A673 (cell line): ENCODE measurements around the gene CT47C1. TPM values are rescaled to one million over a fixed set of nuclear protein-coding genes. Genes with fewer than 3 reads are reported as not detected.

Experiments used
- BruUV-seq: library from RNA; stranded (reverse); fragments of 400-500 nt; replicated peaks from 2 replicates; lab custom pipeline; 2021; lab: Mats Ljungman, UMichigan
- CTCF ChIA-PET: fragments of 300-600 bp; sonication (Branson Sonifier 250); formaldehyde crosslinking; loops from one replicate; lab custom pipeline; 2022; ENCODE audit warnings: antibody characterized with exemption; lab: Charles Lee
- POLR2A ChIA-PET: fragments of 300-600 bp; sonication (Branson Sonifier 250); formaldehyde crosslinking; loops from one replicate; lab custom pipeline; 2022; ENCODE audit warnings: antibody characterized with exemption; ENCODE audit not compliant: low non-redundant PET; lab: Charles Lee
- DNase-seq: peaks from one replicate; pipeline ENCODE4 v3.0.0-alpha.2; 2015; ENCODE audit warnings: low spot score
- H3K27ac ChIP-seq: fragments of 200-600 bp; sonication (generic); 2 replicates; pipeline ENCODE4 v1.5.1; 2016; ENCODE audit warnings: mixed run types, low read depth, mild to moderate bottlenecking, mixed read lengths, antibody characterized with exemption, low read length; ENCODE audit not compliant: poor library complexity, severe bottlenecking
- H3K27me3 ChIP-seq: fragments of 200-600 bp; sonication (generic); replicated peaks from 2 replicates; pipeline ENCODE4 v1.6.1; 2017; ENCODE audit warnings: mixed run types, low read depth, mild to moderate bottlenecking, mixed read lengths, antibody characterized with exemption, low read length; ENCODE audit not compliant: insufficient read depth, poor library complexity
- H3K36me3 ChIP-seq: fragments of 200-600 bp; sonication (generic); 2 replicates; pipeline ENCODE4 v1.6.1; 2016; ENCODE audit warnings: mixed run types, mild to moderate bottlenecking, mixed read lengths, antibody characterized with exemption, low read length; ENCODE audit not compliant: insufficient read depth, poor library complexity, severe bottlenecking
- H3K4me1 ChIP-seq: fragments of 200-600 bp; sonication (generic); 2 replicates; pipeline ENCODE4 v1.6.1; 2017; ENCODE audit warnings: mixed run types, mild to moderate bottlenecking, mixed read lengths, antibody characterized with exemption, low read length; ENCODE audit not compliant: insufficient read depth, poor library complexity, severe bottlenecking
- H3K4me3 ChIP-seq: fragments of 200-600 bp; sonication (generic); 2 replicates; pipeline ENCODE4 v1.5.1; 2016; ENCODE audit warnings: low read depth, mixed run types, mild to moderate bottlenecking, mixed read lengths, low read length; ENCODE audit not compliant: poor library complexity, severe bottlenecking
- H3K9me3 ChIP-seq: fragments of 200-600 bp; sonication (generic); 2 replicates; pipeline ENCODE4 v1.6.1; 2016; ENCODE audit warnings: mixed run types, low read depth, mild to moderate bottlenecking, mixed read lengths, antibody characterized with exemption, low read length; ENCODE audit not compliant: poor library complexity, severe bottlenecking
- EZH2 ChIP-seq: fragments of 200-600 bp; sonication (generic); IDR thresholded peaks from 2 replicates; pipeline ENCODE4 v1.6.1; 2017; ENCODE audit warnings: borderline replicate concordance, low read depth, mild to moderate bottlenecking, mixed read lengths, antibody characterized with exemption, low read length; ENCODE audit not compliant: poor library complexity, severe bottlenecking
- intact Hi-C: fragments of 100-400 bp; cut with micrococcal nuclease; formaldehyde crosslinking; loops from one replicate; pipeline ENCODE4 v1.10.0; 2022; ENCODE audit not compliant: unreplicated experiment
- total RNA-seq: library from RNA; stranded (reverse); gene quantifications from 2 replicates; pipeline ENCODE4 v1.2.3, GENCODE V29; 2021
- TF ChIP-seq, protein P1 (sequence below): fragments of 300-800, 200-600 bp; sonication (generic); conservative IDR thresholded peaks from 2 replicates; pipeline ENCODE4 v1.5.1; 2017; ENCODE audit warnings: low read depth, mild to moderate bottlenecking, antibody characterized with exemption, low read length, moderate library complexity, mixed read lengths

Gene CT47C1
- total RNA-seq, 1 experiment from 2014 or later: not detected

DNA sequence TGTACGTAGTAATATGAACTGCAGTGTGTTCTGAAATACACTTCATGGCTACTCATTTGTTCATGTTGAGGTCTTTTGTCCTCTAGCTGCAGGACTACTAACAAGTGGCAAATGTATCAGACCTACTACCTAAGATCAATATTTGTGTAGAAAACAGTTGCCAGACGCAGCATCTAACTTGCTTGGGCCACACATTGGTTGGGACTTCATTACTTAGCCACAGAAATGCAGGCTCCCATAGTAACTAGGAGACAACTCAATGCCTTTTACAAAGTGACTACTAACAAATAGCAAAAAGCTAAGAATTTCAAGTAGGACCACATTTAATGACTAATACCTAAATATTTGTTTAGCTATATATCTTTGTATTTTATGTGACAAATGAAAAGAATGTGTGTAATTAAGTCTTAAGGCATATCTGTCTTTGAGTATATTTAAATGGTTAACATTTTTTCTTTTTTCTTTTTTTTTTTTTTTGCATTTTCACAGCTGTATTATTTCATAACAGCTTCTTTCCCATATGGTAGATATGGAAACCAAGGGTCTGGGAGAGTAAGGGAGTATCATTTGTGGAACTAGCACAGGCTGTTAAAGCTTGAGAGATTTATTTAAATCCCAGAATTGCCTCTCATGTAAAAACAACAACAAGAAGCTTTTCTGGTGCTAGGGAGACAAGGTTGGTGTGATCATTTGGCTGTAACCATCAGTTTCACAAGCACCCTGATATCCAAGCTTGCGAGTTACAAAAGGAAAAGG is 2.7 kb downstream of the CT47C1 start:
- TF ChIP-seq EZH2: no peak
- TF ChIP-seq, protein P1, sequence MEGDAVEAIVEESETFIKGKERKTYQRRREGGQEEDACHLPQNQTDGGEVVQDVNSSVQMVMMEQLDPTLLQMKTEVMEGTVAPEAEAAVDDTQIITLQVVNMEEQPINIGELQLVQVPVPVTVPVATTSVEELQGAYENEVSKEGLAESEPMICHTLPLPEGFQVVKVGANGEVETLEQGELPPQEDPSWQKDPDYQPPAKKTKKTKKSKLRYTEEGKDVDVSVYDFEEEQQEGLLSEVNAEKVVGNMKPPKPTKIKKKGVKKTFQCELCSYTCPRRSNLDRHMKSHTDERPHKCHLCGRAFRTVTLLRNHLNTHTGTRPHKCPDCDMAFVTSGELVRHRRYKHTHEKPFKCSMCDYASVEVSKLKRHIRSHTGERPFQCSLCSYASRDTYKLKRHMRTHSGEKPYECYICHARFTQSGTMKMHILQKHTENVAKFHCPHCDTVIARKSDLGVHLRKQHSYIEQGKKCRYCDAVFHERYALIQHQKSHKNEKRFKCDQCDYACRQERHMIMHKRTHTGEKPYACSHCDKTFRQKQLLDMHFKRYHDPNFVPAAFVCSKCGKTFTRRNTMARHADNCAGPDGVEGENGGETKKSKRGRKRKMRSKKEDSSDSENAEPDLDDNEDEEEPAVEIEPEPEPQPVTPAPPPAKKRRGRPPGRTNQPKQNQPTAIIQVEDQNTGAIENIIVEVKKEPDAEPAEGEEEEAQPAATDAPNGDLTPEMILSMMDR: no peak
- intact Hi-C loops: no loop called here
- Histone ChIP-seq H3K9me3 (no peaks in the 10 kb centered on the region), H3K27ac (no peak overlapping the region), H3K4me1 (no peaks in the 10 kb centered on the region), H3K27me3 (peaks cover 14% of the 10 kb centered on the region), H3K4me3 (no peak overlapping the region), H3K36me3 (no peaks in the 10 kb centered on the region)
- BruUV-seq: no TSS peak
- CTCF ChIA-PET: no interaction called here
- POLR2A ChIA-PET: no interaction called here
- DNase-seq: no peak

DNA sequence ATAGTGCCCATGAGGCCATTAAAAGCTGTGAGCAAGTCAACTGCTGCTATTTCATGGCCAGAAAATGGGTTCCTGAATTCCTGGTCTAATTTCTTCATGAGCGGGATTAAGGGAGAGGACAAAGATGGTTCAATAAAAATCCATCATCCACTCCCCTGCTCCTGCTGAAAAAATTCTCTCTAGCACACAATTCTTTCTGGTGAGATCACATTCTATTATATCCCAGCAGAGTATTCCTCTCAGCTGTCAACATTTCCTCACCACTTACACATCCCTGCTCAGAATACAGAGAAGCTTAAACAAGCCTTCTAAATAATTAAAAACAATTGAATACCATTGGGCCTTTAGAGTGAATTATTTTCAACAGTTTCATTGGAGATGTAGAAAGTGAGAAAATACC is 9.5 kb downstream of the CT47C1 start:
- CTCF ChIA-PET: interaction anchor here (0.6 kb wide), 1 partner anchor 16 kb away, joined by 7 read pairs; no protein-coding TSS in a partner anchor
- no TSS peak for BruUV-seq
- H3K27ac ChIP-seq: no peak overlapping the region
- H3K4me1 ChIP-seq: no peaks in the 10 kb centered on the region
- no peak overlapping the region for H3K4me3 ChIP-seq
- intact Hi-C loops: no loop called here
- no peak for DNase-seq
- no peaks in the 10 kb centered on the region for H3K9me3 ChIP-seq
- POLR2A ChIA-PET: interaction anchor here (0.8 kb wide), 1 partner anchor 890 kb away, joined by 3 read pairs; no protein-coding TSS in a partner anchor
- H3K27me3 ChIP-seq: peaks cover 20% of the 10 kb centered on the region
- H3K36me3 ChIP-seq: no peaks in the 10 kb centered on the region
- no peak for TF ChIP-seq EZH2
- TF ChIP-seq, protein P1: no peak

DNA sequence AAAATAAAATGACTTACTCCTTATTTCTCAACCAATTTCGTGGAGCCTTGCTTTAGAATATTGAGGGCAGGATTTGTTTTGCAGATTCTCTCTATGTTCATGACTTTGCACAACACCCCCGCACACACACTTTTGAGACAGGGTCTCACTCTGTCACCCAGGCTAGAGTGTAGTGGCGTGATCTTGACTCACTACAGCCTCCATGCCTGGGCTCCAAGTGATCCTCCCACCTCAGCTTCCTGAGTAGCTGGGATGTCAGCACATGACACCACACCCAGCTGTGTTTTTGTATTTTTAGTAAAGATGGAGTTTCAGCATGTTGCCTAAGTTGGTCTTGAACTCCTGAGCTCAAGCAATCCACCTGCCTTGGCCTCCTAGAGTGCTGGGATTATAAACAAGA is 12.0 kb downstream of the CT47C1 start:
- Histone ChIP-seq H3K36me3 (no peaks in the 10 kb centered on the region), H3K4me3 (no peak overlapping the region), H3K27ac (no peak overlapping the region), H3K4me1 (no peaks in the 10 kb centered on the region), H3K9me3 (no peaks in the 10 kb centered on the region), H3K27me3 (peaks cover 17% of the 10 kb centered on the region)
- no peak for TF ChIP-seq EZH2
- TF ChIP-seq, protein P1: no peak
- DNase-seq: no peak
- POLR2A ChIA-PET: no interaction called here
- no TSS peak for BruUV-seq
- CTCF ChIA-PET: no interaction called here
- intact Hi-C loops: no loop called here
